Measurements from ENCODE around the gene LRRC47. TPM values are rescaled to one million over a fixed set of nuclear protein-coding genes. Genes with fewer than 3 reads are reported as not detected.
"Not testable (repeated sequence)": the region's sequence is repeated elsewhere in the genome, so short reads cannot be mapped to it uniquely, and the experiment has no call there.

The LRRC47 gene
- total and polyA plus RNA-seq, 8 donors: 12.0 to 212 (median 27.1) TPM

DNA sequence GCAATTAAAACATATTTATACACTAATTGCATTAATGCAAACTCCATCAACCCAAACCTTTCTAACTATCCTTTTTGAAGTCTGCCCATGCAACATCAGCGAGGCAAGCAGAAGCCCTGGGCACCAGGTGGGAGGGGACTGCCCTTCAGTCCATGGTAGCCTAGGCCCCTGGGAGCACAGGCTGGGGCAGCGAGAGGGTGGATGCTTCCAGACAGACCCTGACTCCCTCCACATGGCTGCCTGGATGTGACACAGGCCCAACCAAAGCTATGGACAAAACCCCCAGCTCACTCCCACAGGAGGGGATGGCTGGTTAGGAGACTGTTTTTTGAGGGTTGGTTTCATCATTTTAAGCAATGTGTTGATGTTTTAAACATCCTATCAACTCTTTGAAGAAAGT, 17.8 kb upstream of the LRRC47 start:
- WGBS, 5 donors: 94 to 98% (median 97%) methylated on average over 2 of the region's 2 CpGs
- Histone ChIP-seq H3K27ac (no peak overlapping the region), H3K9me3 (no peaks in the 10 kb centered on the region), H3K36me3 (peaks cover 15 to 56% (median 45%) of the 10 kb centered on the region in 4 donors), H3K4me1 (no peaks in the 10 kb centered on the region), H3K4me3 (no peak overlapping the region), H3K27me3 (no peaks in the 10 kb centered on the region)
- TF ChIP-seq POLR2A (IDR thresholded peaks at IDR 0.05): no peak
- no peak for TF ChIP-seq POLR2AphosphoS5 (IDR thresholded peaks at IDR 0.05)
- no peak for TF ChIP-seq EP300 (IDR thresholded peaks at IDR 0.05)
- TF ChIP-seq, protein P1, sequence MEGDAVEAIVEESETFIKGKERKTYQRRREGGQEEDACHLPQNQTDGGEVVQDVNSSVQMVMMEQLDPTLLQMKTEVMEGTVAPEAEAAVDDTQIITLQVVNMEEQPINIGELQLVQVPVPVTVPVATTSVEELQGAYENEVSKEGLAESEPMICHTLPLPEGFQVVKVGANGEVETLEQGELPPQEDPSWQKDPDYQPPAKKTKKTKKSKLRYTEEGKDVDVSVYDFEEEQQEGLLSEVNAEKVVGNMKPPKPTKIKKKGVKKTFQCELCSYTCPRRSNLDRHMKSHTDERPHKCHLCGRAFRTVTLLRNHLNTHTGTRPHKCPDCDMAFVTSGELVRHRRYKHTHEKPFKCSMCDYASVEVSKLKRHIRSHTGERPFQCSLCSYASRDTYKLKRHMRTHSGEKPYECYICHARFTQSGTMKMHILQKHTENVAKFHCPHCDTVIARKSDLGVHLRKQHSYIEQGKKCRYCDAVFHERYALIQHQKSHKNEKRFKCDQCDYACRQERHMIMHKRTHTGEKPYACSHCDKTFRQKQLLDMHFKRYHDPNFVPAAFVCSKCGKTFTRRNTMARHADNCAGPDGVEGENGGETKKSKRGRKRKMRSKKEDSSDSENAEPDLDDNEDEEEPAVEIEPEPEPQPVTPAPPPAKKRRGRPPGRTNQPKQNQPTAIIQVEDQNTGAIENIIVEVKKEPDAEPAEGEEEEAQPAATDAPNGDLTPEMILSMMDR (IDR thresholded peaks at IDR 0.05): no peak
- no peak for DNase-seq
- intact Hi-C loops (cut with DNase I; ENCODE audit: low total_unique reads): no loop called here

DNA sequence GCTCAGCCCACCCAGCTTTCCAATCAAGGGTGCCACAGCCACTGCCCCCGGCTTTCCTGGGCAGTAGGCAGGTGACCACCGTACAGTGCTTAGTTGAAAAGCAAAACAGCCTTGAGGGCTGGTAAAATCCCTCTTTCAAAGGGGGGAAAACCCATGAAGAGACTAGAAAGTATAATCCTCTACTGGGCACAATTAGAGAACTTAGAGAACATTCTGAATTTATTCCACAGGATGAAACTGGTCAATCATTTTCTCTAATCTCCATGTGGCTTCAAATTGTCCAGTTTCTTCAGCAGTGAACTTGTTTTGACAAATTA, 15.3 kb upstream of the LRRC47 start:
- TF ChIP-seq POLR2AphosphoS5 (IDR thresholded peaks at IDR 0.05) (no peak), POLR2A (IDR thresholded peaks at IDR 0.05) (no peak), EP300 (IDR thresholded peaks at IDR 0.05) (no peak)
- TF ChIP-seq, protein P1 (IDR thresholded peaks at IDR 0.05): no peak
- no peaks in the 10 kb centered on the region for H3K9me3 ChIP-seq
- H3K4me3 ChIP-seq: no peak overlapping the region
- WGBS, 5 donors: 42 to 68% (median 51%) methylated on average over 2 of the region's 2 CpGs
- no peak overlapping the region for H3K27ac ChIP-seq
- peaks cover 15 to 34% (median 31%) of the 10 kb centered on the region in 4 donors for H3K36me3 ChIP-seq
- intact Hi-C loops (cut with DNase I; ENCODE audit: low total_unique reads): no loop called here
- peaks cover 0 to 8% (median 0%) of the 10 kb centered on the region in 3 donors for H3K27me3 ChIP-seq
- DNase-seq: no peak
- no peaks in the 10 kb centered on the region for H3K4me1 ChIP-seq

DNA sequence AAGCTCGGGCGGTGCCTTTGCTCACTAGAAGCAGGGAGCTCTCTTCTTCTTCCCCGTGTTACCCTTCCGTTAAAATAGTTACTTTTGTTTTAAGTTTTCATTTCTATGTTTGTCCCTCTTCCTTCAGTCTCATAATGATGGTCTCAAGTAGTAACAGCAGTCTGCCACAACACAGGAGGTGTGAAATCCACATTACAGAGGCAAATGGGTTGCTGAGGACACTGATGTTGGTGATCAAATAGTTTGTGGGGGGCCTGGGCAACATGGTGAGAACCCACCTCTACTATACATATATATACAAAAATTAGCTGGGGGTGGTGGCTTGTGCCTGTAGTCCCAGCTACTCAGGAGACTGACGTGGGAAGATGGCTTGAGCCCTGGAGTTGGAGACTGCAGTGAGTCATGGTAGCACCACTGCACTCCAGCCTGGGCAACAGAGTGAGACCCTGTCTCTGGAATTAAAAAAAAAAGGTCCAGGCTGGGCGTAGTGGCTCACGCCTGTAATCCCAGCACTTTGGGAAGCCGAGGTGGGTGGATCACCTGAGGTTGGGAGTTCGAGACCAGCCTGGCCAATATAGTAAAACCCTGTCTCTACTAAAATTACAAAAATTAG, 14.0 kb upstream of the LRRC47 start:
- 72 to 84% (median 75%) methylated on average over 9 of the region's 9 CpGs for WGBS, 5 donors

DNA sequence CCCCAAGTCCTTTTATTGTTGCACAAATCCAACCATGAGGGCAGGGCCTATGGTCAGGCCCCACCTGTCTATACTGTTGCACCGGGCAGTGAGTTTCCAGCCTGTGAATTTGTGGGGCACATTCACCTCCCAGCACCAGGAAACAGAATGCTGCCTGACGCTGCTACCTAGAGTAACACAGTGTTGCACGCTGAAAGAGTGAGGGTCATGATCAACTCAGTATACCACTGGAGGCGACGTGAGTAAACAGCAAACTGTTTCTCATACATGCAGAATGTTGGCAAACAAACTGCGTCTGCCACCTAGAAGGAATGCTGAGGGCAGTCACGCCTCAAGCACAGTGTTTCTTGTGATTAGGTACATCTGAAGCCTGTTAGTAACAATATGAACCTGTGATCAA, 13.4 kb upstream of the LRRC47 start:
- Histone ChIP-seq H3K27ac (no peak overlapping the region), H3K4me1 (no peaks in the 10 kb centered on the region), H3K27me3 (peaks cover 0 to 8% (median 0%) of the 10 kb centered on the region in 3 donors), H3K4me3 (no peak overlapping the region), H3K9me3 (no peaks in the 10 kb centered on the region), H3K36me3 (peaks cover 6 to 15% (median 12%) of the 10 kb centered on the region in 4 donors)
- DNase-seq: no peak
- intact Hi-C loops (cut with DNase I; ENCODE audit: low total_unique reads): no loop called here
- TF ChIP-seq EP300 (IDR thresholded peaks at IDR 0.05) (no peak), POLR2A (IDR thresholded peaks at IDR 0.05) (no peak)
- TF ChIP-seq, protein P1 (IDR thresholded peaks at IDR 0.05): no peak
- 40 to 54% (median 45%) methylated on average over 6 to 7 of the region's 7 CpGs for WGBS, 5 donors

More for the DNA sequence above, 14.0 kb upstream of the LRRC47 start:
- H3K9me3 ChIP-seq; DNase-seq; H3K27ac ChIP-seq; H3K4me3 ChIP-seq; H3K4me1 ChIP-seq; intact Hi-C loops (cut with DNase I; ENCODE audit: low total_unique reads); H3K27me3 ChIP-seq: not testable (repeated sequence)
- H3K36me3 ChIP-seq: peaks cover 12 to 21% (median 18%) of the 10 kb centered on the region in 4 donors

DNA sequence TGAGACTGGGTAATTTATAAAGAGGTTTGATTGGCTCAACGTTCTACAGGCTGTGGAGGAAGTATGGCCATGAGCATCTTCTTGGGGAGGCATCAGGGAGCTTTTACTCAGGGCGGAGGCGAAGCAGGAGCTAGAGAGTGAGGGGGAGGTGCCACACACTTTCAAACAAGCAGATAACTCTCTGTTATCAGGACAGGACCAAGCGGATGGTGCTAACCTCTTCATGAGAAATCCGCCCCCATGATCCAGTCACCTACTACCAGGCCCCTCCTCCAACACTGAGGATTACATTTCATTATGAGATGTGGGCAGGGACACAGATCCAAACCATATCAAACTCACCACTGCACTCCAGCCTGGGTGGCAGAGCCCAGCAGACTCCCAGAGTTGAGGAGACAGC, 11.5 kb upstream of the LRRC47 start:
- no peak for DNase-seq

More for the DNA sequence above, 11.5 kb upstream of the LRRC47 start:
- no peaks in the 10 kb centered on the region for H3K36me3 ChIP-seq
- H3K27ac ChIP-seq: no peak overlapping the region
- H3K4me3 ChIP-seq: no peak overlapping the region
- TF ChIP-seq POLR2A (IDR thresholded peaks at IDR 0.05): no peak
- WGBS, 5 donors: 66 to 90% (median 78%) methylated on average over 4 to 5 of the region's 5 CpGs
- H3K9me3 ChIP-seq: no peaks in the 10 kb centered on the region
- no peaks in the 10 kb centered on the region for H3K4me1 ChIP-seq
- intact Hi-C loops (cut with DNase I; ENCODE audit: low total_unique reads): no loop called here
- peaks cover 0 to 20% (median 0%) of the 10 kb centered on the region in 3 donors for H3K27me3 ChIP-seq

All from stomach (tissue), 9 donors.